NB4 (cell line): ENCODE data around the gene HDAC4.

Source experiments
- POLR2A ChIP-seq: IDR thresholded peaks from 2 replicates; pipeline ENCODE4 v1.6.1; 2011; ENCODE audit warnings: mild to moderate bottlenecking; ENCODE audit not compliant: insufficient read length; ENCODE audit errors: extremely low read depth
- TF ChIP-seq, protein P1 (sequence below): IDR thresholded peaks from one replicate; pipeline ENCODE4 v1.5.1; 2012; ENCODE audit warnings: low read depth, low read length
- TF ChIP-seq, protein P2 (sequence below): IDR thresholded peaks from 2 replicates; pipeline ENCODE4 v1.6.1; 2011; ENCODE audit warnings: low read depth, low read length

DNA sequence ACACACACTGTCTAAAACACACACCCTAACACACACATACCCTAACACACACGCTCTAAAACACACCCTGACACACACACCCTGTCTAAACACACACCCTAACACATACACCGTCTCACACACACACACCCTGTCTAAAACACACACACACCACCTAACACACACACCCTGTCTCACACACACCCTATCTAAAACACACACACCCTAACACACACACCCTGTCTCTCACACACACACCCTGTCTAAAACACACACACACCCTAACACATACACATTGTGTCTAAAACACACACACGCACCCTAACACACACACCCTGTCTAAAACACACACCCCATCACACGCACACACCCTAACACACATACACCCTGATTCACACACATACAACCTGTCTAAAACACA is 54.1 kb downstream of the HDAC4 start:
- TF ChIP-seq, protein P1, sequence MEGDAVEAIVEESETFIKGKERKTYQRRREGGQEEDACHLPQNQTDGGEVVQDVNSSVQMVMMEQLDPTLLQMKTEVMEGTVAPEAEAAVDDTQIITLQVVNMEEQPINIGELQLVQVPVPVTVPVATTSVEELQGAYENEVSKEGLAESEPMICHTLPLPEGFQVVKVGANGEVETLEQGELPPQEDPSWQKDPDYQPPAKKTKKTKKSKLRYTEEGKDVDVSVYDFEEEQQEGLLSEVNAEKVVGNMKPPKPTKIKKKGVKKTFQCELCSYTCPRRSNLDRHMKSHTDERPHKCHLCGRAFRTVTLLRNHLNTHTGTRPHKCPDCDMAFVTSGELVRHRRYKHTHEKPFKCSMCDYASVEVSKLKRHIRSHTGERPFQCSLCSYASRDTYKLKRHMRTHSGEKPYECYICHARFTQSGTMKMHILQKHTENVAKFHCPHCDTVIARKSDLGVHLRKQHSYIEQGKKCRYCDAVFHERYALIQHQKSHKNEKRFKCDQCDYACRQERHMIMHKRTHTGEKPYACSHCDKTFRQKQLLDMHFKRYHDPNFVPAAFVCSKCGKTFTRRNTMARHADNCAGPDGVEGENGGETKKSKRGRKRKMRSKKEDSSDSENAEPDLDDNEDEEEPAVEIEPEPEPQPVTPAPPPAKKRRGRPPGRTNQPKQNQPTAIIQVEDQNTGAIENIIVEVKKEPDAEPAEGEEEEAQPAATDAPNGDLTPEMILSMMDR = no peak
- TF ChIP-seq, protein P2, sequence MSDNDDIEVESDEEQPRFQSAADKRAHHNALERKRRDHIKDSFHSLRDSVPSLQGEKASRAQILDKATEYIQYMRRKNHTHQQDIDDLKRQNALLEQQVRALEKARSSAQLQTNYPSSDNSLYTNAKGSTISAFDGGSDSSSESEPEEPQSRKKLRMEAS = no peak
- TF ChIP-seq POLR2A = no peak
